ENCODE measurements around the gene DLG2. TPM values are rescaled to one million over a fixed set of nuclear protein-coding genes. Genes with fewer than 3 reads are reported as not detected.
"Not testable (repeated sequence)": the region's sequence is repeated elsewhere in the genome, so short reads cannot be mapped to it uniquely, and the experiment has no call there.

Gene DLG2
- total RNA-seq, 3 donors from 2014 or later (not counting 1 experiment from before 2014, with no cell fraction given): 1.7 to 2.9 (median 2.2) TPM

DNA sequence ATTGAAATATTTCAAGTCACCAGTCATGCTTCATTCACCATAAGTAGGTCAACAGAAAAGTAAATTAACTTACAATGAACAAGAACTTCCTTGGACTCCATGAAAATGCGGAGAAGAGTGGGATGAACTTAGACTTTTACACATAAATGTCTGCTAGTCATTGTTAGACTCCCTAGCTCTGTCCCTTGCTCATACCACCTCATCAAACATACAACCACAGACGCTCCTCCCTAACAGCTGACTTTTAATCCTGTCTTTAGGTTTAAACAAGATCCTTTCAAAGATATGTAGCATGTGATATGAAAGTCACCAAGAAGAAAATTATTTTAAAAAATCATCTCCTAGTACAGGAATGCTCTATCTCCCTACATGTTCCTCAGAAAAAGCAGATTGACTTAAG lies 248.1 kb downstream of the DLG2 start:
- Histone ChIP-seq H3K36me3 (ENCODE audit: control insufficient read depth, insufficient read depth, low read length) (no peaks in the 10 kb centered on the region), H3K27me3 (ENCODE audit: control insufficient read depth, insufficient read depth, low read length) (no peaks in the 10 kb centered on the region), H3K4me3 (ENCODE audit: low read length) (no peak overlapping the region), H3K4me1 (ENCODE audit: control insufficient read depth, insufficient read depth, low read length) (no peaks in the 10 kb centered on the region), H3K9me3 (ENCODE audit: control insufficient read depth, insufficient read depth, low read length) (peaks cover 2% of the 10 kb centered on the region), H3K27ac (ENCODE audit: low read length) (no peak overlapping the region)
- DNase-seq (no peak), ATAC-seq (no peak)
- Mint-ChIP-seq H3K9me3 (peaks cover 2 to 16% of the 10 kb centered on the region in 2 donors), H3K36me3 (no peaks in the 10 kb centered on the region), H3K27ac (no peak overlapping the region), H3K4me3 (no peak overlapping the region), H3K27me3 (ENCODE audit: low read depth in 2 of 2) (no peaks in the 10 kb centered on the region), H3K4me1 (no peaks in the 10 kb centered on the region)
- TF ChIP-seq, protein P1, sequence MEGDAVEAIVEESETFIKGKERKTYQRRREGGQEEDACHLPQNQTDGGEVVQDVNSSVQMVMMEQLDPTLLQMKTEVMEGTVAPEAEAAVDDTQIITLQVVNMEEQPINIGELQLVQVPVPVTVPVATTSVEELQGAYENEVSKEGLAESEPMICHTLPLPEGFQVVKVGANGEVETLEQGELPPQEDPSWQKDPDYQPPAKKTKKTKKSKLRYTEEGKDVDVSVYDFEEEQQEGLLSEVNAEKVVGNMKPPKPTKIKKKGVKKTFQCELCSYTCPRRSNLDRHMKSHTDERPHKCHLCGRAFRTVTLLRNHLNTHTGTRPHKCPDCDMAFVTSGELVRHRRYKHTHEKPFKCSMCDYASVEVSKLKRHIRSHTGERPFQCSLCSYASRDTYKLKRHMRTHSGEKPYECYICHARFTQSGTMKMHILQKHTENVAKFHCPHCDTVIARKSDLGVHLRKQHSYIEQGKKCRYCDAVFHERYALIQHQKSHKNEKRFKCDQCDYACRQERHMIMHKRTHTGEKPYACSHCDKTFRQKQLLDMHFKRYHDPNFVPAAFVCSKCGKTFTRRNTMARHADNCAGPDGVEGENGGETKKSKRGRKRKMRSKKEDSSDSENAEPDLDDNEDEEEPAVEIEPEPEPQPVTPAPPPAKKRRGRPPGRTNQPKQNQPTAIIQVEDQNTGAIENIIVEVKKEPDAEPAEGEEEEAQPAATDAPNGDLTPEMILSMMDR (IDR thresholded peaks at IDR 0.05): no peak
- intact Hi-C loops (cut with micrococcal nuclease): no loop called here
- WGBS (ENCODE audit: insufficient coverage): 93% methylated on average over 1 of the region's 2 CpGs

DNA sequence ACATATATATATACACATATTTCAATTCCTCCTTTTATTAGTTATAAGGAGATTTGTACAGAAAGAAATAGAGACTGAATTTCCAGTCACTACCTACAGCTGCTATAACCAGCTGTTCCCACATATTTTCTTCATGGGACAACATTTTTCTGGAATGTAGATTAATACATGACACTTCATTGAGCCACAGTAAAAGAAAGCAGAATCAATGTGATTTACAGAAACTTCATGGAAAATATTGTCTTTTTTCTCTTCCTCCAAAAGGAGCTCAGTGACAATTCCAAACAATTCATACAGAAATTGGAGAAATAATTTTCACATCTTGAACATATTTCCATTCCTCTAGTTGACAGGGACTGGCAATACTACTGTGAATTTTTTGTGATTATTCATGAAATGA lies 249.2 kb downstream of the DLG2 start:
- H3K9me3 Mint-ChIP-seq: peaks cover 2 to 16% of the 10 kb centered on the region in 2 donors
- H3K36me3 Mint-ChIP-seq: no peaks in the 10 kb centered on the region

DNA sequence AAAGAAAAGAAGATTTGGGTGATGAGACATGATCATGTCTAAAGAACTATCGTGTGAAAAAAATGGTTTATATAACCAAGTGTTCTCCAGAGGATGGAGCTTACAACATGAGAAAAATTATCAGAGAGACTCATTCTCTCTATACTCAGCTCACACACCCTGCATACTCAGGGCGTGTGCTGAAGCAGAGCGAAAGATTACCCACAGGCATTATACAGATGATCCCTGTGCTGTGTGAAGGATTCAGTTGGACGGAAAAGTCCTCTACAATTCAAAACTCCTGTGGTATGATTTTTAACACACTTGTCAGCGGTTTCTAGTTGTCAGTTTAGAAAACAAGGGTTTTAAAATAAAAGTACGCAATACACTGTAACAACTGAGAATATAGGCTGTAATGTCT lies 267.3 kb downstream of the DLG2 start:
- H3K4me3 Mint-ChIP-seq: no peak overlapping the region
- WGBS (ENCODE audit: insufficient coverage): 95% methylated on average over 4 of the region's 6 CpGs
- ATAC-seq (no peak), DNase-seq (no peak)
- TF ChIP-seq, protein P1 (IDR thresholded peaks at IDR 0.05): no peak
- no peaks in the 10 kb centered on the region for H3K4me1 ChIP-seq (ENCODE audit: control insufficient read depth, insufficient read depth, low read length)
- H3K4me3 ChIP-seq (ENCODE audit: low read length): no peak overlapping the region
- no peaks in the 10 kb centered on the region for H3K4me1 Mint-ChIP-seq
- intact Hi-C loops (cut with micrococcal nuclease): no loop called here
- H3K27ac ChIP-seq (ENCODE audit: low read length): no peak overlapping the region
- no peaks in the 10 kb centered on the region for H3K27me3 ChIP-seq (ENCODE audit: control insufficient read depth, insufficient read depth, low read length)
- peaks cover 10 to 17% of the 10 kb centered on the region in 2 donors for H3K9me3 Mint-ChIP-seq
- no peak overlapping the region for H3K27ac Mint-ChIP-seq
- no peaks in the 10 kb centered on the region for H3K36me3 Mint-ChIP-seq
- no peaks in the 10 kb centered on the region for H3K36me3 ChIP-seq (ENCODE audit: control insufficient read depth, insufficient read depth, low read length)
- H3K9me3 ChIP-seq (ENCODE audit: control insufficient read depth, insufficient read depth, low read length): no peaks in the 10 kb centered on the region
- no peaks in the 10 kb centered on the region for H3K27me3 Mint-ChIP-seq (ENCODE audit: low read depth in 2 of 2)

More for the DNA sequence above, 249.2 kb downstream of the DLG2 start:
- intact Hi-C loops (cut with micrococcal nuclease): no loop called here
- TF ChIP-seq, protein P1 (IDR thresholded peaks at IDR 0.05): no peak
- H3K9me3 ChIP-seq (ENCODE audit: control insufficient read depth, insufficient read depth, low read length): peaks cover 8% of the 10 kb centered on the region
- no peaks in the 10 kb centered on the region for H3K27me3 Mint-ChIP-seq (ENCODE audit: low read depth in 2 of 2)
- no peaks in the 10 kb centered on the region for H3K4me1 Mint-ChIP-seq
- no peaks in the 10 kb centered on the region for H3K36me3 ChIP-seq (ENCODE audit: control insufficient read depth, insufficient read depth, low read length)
- no peak for DNase-seq
- H3K4me3 Mint-ChIP-seq: no peak overlapping the region
- H3K27ac Mint-ChIP-seq: no peak overlapping the region
- H3K27ac ChIP-seq (ENCODE audit: low read length): no peak overlapping the region
- no peak for ATAC-seq
- no peaks in the 10 kb centered on the region for H3K4me1 ChIP-seq (ENCODE audit: control insufficient read depth, insufficient read depth, low read length)
- no peaks in the 10 kb centered on the region for H3K27me3 ChIP-seq (ENCODE audit: control insufficient read depth, insufficient read depth, low read length)
- H3K4me3 ChIP-seq (ENCODE audit: low read length): no peak overlapping the region

DNA sequence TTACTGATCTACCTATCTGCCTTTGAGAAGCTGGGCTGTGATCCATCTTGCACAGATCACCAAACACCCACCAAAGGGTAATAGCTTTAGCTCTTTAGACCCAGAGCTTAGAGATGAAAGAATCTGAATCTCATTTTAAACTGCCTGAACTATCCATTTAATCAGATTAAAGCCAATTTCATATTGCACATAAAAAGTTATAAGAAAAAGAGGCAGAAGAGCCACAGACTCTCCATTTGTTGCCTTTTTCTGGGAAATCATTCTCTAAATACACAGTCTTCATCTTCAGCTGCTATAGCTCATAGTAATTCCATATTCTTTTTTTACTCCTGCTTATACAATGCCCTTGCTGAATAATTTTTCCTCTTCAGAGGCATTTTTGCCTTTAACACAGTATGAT lies 271.2 kb downstream of the DLG2 start:
- Mint-ChIP-seq H3K4me3 (no peak overlapping the region), H3K9me3 (peaks cover 15 to 17% of the 10 kb centered on the region in 2 donors), H3K27me3 (ENCODE audit: low read depth in 2 of 2) (no peaks in the 10 kb centered on the region), H3K4me1 (no peaks in the 10 kb centered on the region), H3K36me3 (no peaks in the 10 kb centered on the region), H3K27ac (no peak overlapping the region)
- ATAC-seq (no peak), DNase-seq (no peak)
- no peaks in the 10 kb centered on the region for H3K4me1 ChIP-seq (ENCODE audit: control insufficient read depth, insufficient read depth, low read length)
- H3K27me3 ChIP-seq (ENCODE audit: control insufficient read depth, insufficient read depth, low read length): no peaks in the 10 kb centered on the region
- intact Hi-C loops (cut with micrococcal nuclease): no loop called here
- TF ChIP-seq, protein P1 (IDR thresholded peaks at IDR 0.05): no peak
- no peaks in the 10 kb centered on the region for H3K36me3 ChIP-seq (ENCODE audit: control insufficient read depth, insufficient read depth, low read length)
- H3K27ac ChIP-seq (ENCODE audit: low read length): no peak overlapping the region
- no peak overlapping the region for H3K4me3 ChIP-seq (ENCODE audit: low read length)
- peaks cover 3% of the 10 kb centered on the region for H3K9me3 ChIP-seq (ENCODE audit: control insufficient read depth, insufficient read depth, low read length)

DNA sequence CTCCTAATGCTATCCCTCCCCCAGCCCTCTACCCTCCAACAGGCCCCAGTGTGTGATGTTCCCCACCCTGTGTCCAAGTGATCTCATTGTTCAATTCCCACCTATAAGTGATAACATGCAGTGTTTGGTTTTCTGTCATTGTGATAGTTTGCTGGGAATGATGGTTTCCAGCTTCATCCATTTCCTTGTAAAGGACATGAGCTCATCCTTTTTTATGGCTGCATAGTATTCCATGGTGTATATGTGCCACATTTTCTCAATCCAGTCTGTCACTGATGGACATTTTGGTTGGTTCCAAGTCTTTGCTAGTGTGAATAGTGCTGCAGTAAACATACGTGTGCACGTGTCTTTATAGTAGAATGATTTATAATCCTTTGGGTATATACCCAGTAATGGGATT lies 277.6 kb downstream of the DLG2 start:
- H3K27me3 Mint-ChIP-seq (ENCODE audit: low read depth in 2 of 2); H3K27ac Mint-ChIP-seq; ATAC-seq; H3K4me1 ChIP-seq (ENCODE audit: control insufficient read depth, insufficient read depth, low read length); DNase-seq; H3K36me3 ChIP-seq (ENCODE audit: control insufficient read depth, insufficient read depth, low read length); H3K27me3 ChIP-seq (ENCODE audit: control insufficient read depth, insufficient read depth, low read length); H3K4me3 Mint-ChIP-seq; intact Hi-C loops (cut with micrococcal nuclease); H3K36me3 Mint-ChIP-seq; H3K27ac ChIP-seq (ENCODE audit: low read length); H3K4me1 Mint-ChIP-seq; H3K4me3 ChIP-seq (ENCODE audit: low read length): not testable (repeated sequence)
- 83% methylated on average over 1 of the region's 2 CpGs for WGBS (ENCODE audit: insufficient coverage)
- H3K9me3 ChIP-seq (ENCODE audit: control insufficient read depth, insufficient read depth, low read length): peaks cover 11% of the 10 kb centered on the region
- H3K9me3 Mint-ChIP-seq: peaks cover 17 to 22% of the 10 kb centered on the region in 2 donors
